ENCODE data around the gene CMTM6.
"Not testable (repeated sequence)": the region's sequence is repeated elsewhere in the genome, so short reads cannot be mapped to it uniquely, and the experiment has no call there.

The CMTM6 gene

DNA sequence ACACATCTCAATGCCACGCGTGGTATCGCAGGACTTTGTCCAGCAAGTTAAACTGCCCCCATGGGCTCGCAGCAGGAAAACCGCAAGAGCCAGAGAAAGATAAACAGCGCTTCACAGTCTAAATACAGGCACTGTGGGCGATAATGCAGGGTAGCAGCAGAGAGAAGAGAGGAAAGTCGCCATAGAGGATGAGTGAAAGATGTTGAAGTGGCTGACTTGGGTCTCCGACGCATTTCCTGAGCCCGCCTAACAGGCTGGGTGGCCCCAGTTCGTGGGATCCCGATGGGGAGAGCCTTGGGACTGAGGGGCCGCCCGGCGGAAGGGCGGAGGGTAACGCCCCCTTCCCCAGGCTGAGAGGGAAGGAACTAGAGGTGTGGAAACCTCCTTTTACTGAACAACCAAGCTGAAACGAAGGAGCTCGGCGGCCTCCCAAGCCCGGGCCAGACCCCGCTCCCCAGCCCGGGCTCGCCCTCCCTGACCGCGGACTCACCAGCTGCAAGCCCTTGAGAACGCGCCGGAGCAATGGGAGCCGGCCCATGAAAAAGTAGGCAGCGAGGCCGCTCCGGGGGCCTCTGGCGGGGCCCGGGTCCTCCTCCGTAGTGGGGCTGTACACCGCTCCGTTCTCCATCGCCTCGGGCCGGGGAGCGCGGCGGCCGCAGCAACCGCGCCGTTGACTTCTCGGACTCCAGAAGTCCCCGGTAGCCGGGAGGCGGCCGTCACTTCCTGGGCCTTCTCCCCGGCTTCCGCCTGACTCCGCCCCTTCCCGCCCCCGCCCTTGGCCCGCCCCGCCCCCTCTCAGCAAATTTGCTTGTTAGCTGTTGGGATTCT is at the start of gene CMTM6:
Gene CMTM6 (minus strand): TSS at position 735 of the 828 bp plus-strand sequence. CDS start 107 bp downstream, at position 628.
- peak; percentile 83 for DNase-seq

DNA sequence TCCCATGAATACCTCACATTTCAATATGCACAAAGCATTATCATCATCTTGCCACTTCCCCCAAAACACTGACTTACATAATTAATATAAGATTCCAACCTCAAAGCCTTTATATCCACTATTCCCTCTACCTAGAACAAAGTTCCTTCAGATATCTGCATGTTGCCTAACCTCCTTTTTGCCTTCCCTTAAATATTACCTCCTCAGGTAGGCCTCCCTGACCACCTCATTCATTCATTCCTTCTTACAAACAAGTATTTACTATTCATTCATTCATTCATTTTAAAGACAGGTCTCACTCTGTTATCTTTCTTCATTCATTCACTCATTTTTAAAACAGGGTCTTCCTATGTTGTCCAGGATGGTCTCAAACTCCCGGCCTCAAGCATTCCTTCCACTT is 49.4 kb upstream of the CMTM6 start:
- no peak for DNase-seq

GRCh38 chr3:32551496-32551895 is 48.8 kb upstream of the CMTM6 start:
- DNase-seq: no peak

DNA sequence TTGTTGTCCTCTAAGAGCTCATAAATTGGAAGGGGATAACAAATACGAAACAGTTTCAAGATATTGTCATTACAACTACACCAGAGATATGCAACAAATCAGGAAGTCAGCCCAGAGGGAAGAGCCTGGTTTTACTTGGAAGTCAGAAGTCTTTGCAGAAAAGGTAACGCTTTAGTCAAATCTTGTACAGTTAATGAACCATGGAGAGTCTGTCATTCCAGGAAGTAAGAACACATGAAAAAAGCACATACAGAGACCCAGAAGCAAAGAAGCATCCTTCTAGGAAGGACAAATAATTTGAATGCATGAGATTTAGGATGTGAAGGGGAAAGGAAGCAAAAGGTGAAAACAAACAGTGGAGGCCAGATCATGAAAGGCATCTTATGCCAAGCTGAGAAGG is 48.4 kb upstream of the CMTM6 start:
- DNase-seq: no peak

DNA sequence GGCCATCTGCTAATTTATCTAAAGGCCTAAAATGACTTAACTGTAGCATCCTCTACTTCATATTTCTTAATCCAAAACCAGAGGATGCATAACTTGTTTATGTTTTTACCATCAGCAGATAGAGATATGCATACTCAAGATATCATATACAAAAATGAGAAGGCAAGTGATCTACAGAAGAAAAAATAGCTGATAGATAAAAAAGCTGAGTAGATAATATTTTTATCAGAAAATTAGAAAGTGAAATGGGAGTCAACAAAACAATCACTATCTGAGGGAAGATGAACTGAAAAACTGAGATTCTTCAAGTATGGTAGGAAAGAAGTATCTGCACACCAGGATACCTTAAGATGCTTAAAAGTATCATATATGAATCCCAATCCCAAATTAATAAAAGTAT is 42.7 kb upstream of the CMTM6 start:
- no peak for DNase-seq

DNA sequence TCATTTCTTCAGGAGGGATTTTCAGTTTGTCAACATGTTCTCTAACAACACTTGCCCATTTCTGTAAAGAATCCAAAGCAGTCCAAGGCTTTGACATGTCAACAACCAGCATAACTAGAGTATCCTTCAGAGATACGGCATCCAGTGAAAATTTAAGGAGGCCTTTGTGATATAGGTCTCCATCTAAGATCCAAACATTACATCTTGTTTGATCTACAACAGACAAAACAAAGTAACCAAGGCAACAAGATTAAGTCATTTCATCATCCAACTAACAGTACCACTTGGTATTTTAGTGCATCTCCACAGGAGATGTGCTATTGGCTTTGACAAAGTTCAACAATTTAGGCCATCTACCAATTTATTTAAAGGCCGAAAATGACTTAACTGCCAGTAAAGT is 42.2 kb upstream of the CMTM6 start:
- DNase-seq: no peak

GRCh38 chr3:32542807-32543206 is 40.2 kb upstream of the CMTM6 start:
- no peak for DNase-seq

GRCh38 chr3:32540899-32541298 is 38.2 kb upstream of the CMTM6 start:
- DNase-seq: no peak

DNA sequence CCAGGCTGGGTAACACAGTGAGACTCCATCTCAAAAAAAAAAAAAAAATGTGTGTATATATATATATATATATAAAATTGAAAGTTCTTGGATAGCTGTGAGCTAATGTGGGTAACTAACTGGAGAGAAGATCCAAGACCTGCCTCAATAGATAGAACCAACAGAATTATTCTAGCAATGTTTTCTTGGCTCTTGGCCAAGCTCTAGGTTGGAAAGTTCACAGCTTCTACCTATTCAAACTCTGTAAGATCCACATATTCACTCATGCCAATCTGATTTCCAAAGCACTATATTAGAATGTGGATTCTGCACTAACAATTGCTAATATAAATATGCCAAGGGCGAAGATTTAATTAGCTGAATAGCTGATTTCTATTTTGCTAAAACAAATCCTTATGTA is 29.8 kb upstream of the CMTM6 start:
- DNase-seq: no peak

- DNase-seq: no peak
These were observed 28.5 kb upstream of the CMTM6 start for GRCh38 chr3:32531010-32531647.

DNA sequence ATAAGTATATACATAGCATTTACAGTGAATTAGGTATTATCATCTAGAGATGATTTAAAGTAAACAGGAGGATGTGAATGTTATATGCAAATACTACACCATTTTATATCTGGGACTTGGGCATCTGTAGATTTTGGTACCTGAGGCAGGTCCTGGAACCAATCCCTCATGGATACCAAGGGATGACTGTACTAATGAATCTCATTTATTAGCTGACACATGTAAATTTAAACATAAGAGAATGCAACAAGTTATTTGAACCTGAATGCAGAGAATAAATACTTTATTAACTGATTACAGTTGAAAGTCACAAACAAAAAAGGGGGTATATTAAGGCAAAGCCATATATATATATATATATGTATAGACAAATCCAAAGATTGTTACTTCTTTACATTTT is 23.1 kb upstream of the CMTM6 start:
- DNase-seq: no peak

- DNase-seq: no peak
These were observed 20.0 kb upstream of the CMTM6 start for GRCh38 chr3:32522682-32523081.

DNA sequence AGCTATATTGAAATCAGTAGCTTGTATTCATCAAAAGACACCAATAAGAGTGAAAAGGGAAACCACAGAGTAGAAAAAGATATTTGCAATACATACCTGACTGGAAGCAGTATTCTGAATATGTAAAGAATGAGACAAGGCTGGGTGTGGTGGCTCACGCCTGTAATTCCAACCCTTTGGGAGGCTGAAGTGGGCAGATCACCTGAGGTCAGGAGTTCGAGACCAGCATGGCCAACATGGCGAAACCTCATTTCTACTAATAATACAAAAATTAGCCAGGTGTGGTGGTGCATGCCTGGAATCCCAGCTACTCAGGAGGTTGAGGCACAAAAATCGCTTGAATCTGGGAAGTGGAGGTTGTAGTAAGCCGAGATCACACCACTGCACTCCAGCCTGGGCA is 16.3 kb upstream of the CMTM6 start:
- not testable (repeated sequence) for DNase-seq

DNA sequence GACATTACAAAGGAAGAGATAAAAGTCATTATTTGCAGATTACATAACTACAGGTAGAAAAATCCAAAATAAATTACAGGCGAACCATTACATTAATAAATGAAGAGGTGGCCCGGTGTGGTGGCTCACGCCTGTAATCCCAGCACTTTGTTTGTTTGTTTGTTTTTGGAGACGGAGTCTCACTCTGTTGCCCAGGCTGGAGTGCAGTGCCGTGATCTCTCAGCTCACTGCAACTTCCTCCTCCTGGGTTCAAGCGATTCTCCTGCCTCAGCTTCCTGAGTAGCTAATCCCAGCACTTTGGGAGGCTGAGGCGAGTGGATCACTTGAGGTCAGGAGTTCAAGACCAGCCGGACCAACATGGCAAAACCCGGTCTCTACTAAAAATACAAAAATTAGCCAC is 14.1 kb upstream of the CMTM6 start:
- DNase-seq: not testable (repeated sequence)

- no peak for DNase-seq
These were observed 8.4 kb upstream of the CMTM6 start for GRCh38 chr3:32511005-32511404.

- peak; percentile 83 for DNase-seq
These were observed 7.5 kb upstream of the CMTM6 start for GRCh38 chr3:32510075-32510724.

- no peak for DNase-seq
These were observed 6.1 kb upstream of the CMTM6 start for GRCh38 chr3:32508711-32509110.

- no peak for DNase-seq
These were observed 3.8 kb upstream of the CMTM6 start for GRCh38 chr3:32506466-32506865.

GRCh38 chr3:32502946-32503286 is 264 bp upstream of the CMTM6 start:
- no peak for DNase-seq

DNA sequence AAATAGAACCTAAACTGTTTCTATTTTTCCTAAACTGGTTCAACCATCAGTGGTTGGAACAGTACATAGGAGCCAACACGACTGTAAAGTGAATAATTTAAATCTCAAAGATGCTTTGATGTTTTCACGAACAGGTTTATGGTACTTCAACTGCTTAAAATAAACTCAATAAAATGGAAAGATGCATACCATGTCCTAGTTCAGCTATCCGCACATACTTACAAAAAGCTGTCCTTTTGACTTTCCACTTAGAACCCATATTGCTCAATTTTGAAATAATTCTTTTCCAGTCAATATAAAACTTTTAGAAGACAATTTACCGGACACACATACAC is 902 bp downstream of the CMTM6 start:
- no peak for DNase-seq

DNA sequence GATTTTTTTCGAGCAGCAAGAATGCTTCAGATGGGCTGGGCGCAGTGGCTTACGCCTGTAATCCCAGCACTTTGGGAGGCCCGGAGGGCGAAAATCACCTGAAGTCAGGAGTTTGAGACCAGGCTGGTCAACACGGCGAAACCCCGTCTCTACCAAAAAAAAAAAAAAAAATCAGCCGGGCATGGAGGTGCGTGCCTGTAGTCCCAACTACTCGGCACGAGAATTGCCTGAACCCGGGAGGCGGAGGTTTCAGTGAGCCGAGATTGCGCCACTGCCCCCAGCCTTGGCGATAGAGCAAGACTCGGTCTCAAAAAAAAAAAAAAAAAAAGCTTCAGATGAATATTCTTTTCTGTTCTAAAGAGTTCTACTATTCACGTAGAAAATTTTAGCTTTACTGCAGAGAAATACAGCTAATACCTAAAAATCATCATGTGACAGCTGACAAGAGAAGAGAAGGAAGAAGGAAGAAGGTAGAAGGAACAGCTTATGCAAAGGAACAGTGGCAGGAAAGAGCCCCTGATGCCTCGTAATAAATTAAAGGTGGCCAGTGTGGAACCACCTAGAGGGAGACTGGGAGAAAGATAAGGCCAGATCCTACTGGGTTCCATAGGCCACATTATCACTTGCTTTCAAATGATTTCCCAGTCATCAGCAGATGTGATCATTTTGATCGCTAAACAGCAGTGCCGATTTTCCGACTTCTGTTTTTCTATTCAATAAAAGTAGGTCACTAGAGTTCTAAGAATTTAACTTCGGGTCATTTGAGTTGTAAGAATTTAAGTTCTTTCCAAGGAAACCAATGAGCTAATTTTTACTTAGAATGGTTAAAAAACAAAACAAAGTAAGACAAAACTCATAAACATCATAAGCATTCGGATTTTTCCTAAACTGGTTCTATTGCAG is 1.5 kb downstream of the CMTM6 start:
- no peak for DNase-seq

- DNase-seq: no peak
These were observed 2.4 kb downstream of the CMTM6 start for GRCh38 chr3:32500231-32500630.

DNA sequence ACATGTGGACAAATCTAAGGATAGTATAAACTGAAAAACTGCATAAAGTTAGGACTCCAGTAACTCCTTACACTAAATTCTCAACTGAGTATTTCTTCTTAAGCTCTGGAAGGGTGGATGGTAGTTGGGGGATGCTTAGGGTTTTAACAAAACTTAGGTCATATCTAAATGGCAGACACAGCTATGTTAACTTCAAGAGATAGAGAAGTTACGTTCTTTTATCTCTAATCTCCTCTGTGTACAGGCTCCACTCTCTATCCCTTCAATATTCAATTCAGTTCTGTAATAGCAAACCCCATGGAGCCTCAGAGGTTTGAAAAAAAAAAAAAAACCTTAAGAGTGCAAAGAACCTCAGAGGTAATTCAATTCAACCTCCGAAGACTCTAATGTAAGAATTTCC is 3.1 kb downstream of the CMTM6 start:
- no peak for DNase-seq
